Natural killer cell (primary cell): ENCODE data around the gene MPDU1. TPM values are rescaled to one million over a fixed set of nuclear protein-coding genes. Genes with fewer than 3 reads are reported as not detected.

Experiments
- ATAC-seq, 3 donors: fragments of 150-1000 bp in 2 of 3; fragments of 200-7000 bp in 1 of 3; cut with Tn5 transposase; 1 replicate in 1 of 3; 2 replicates in 2 of 3; pipeline ENCODE4 v1.10.0; 2021; ENCODE audit warnings: mild to moderate bottlenecking in 2 of 3, moderate library complexity in 2 of 3
- DNase-seq, 2 donors: peaks; one replicate each; pipeline versions ENCODE4 v3.0.0 to v3.0.0-alpha.2; 2013 to 2021; ENCODE audit warnings: mixed read lengths in 1 of 2
- H3K27ac ChIP-seq: one replicate; pipeline ENCODE4 v1.5.1; 2013; ENCODE audit warnings: mild to moderate bottlenecking, low read length
- H3K27me3 ChIP-seq: one replicate; pipeline ENCODE4 v1.6.1; 2013; ENCODE audit warnings: low read length; ENCODE audit not compliant: control insufficient read depth, insufficient read depth
- H3K36me3 ChIP-seq: one replicate; pipeline ENCODE4 v1.6.1; 2013; ENCODE audit warnings: low read length; ENCODE audit not compliant: control insufficient read depth, insufficient read depth
- H3K4me1 ChIP-seq: one replicate; pipeline ENCODE4 v1.6.1; 2013; ENCODE audit warnings: low read length; ENCODE audit not compliant: control insufficient read depth, insufficient read depth
- H3K4me3 ChIP-seq: one replicate; pipeline ENCODE4 v1.5.1; 2013; ENCODE audit warnings: low read length
- H3K9me3 ChIP-seq: one replicate; pipeline ENCODE4 v1.6.1; 2013; ENCODE audit warnings: low read length; ENCODE audit not compliant: control insufficient read depth, insufficient read depth
- H3K27ac Mint-ChIP-seq, 2 donors: one replicate each; pipeline ENCODE4 v1.8.0; 2022; ENCODE audit warnings: mild to moderate bottlenecking in 2 of 2, mixed read lengths in 2 of 2, moderate library complexity in 1 of 2
- H3K27me3 Mint-ChIP-seq, 2 donors: one replicate each; pipeline ENCODE4 v1.8.0; 2022; ENCODE audit warnings: low read depth in 2 of 2, mixed read lengths in 2 of 2
- H3K36me3 Mint-ChIP-seq: one replicate; pipeline ENCODE4 v1.8.0; 2022; ENCODE audit warnings: mixed read lengths
- H3K4me1 Mint-ChIP-seq, 2 donors: one replicate each; pipeline ENCODE4 v1.8.0; 2022; ENCODE audit warnings: mixed read lengths in 2 of 2
- H3K4me3 Mint-ChIP-seq: one replicate; pipeline ENCODE4 v1.8.0; 2022; ENCODE audit warnings: mild to moderate bottlenecking, moderate library complexity, mixed read lengths
- H3K9me3 Mint-ChIP-seq, 2 donors: one replicate each; pipeline ENCODE4 v1.8.0; 2022; ENCODE audit warnings: mixed read lengths in 2 of 2
- WGBS: methylation state at CpG from one replicate; pipeline ENCODE4 v1.1.7; 2013; ENCODE audit warnings: missing lambda C conversion rate; ENCODE audit not compliant: insufficient coverage; 5-methylcytosine and 5-hydroxymethylcytosine counted together
- intact Hi-C: fragments of 100-400 bp; cut with micrococcal nuclease; formaldehyde crosslinking; loops from one replicate; pipeline ENCODE4 v1.14.2; 2022
- total RNA-seq, 4 donors: library from RNA; stranded (reverse); fragments of 120-200 nt in 1 of 4; gene quantifications; one replicate each; pipeline versions ENCODE4 v1.2.3 to v1.2.4, GENCODE V29; 2013 to 2022
- TF ChIP-seq, protein P1 (sequence below): fragments of 200-600 bp; IDR thresholded peaks from one replicate; pipeline ENCODE4 v1.8.0; 2022; ENCODE audit warnings: antibody characterized with exemption

Gene MPDU1
- total RNA-seq, 3 donors from 2014 or later (not counting 1 experiment from before 2014, with no cell fraction given) = 26.3 to 29.2 (median 27.1) TPM

- Mint-ChIP-seq H3K27ac (peak within 1 kb of the TSS in 1 of 2 donors; percentile 9), H3K36me3 (no peaks in the 10 kb centered on the region), H3K27me3 (no peaks in the 10 kb centered on the region), H3K4me1 (peaks cover 12 to 14% of the 10 kb centered on the region in 2 donors), H3K9me3 (no peaks in the 10 kb centered on the region), H3K4me3 (no peak within 1 kb of the TSS)
- Histone ChIP-seq H3K27me3 (no peaks in the 10 kb centered on the region), H3K9me3 (no peaks in the 10 kb centered on the region), H3K27ac (no peak within 1 kb of the TSS), H3K4me1 (peaks cover 17% of the 10 kb centered on the region), H3K36me3 (peaks cover 2% of the 10 kb centered on the region), H3K4me3 (no peak within 1 kb of the TSS)
- 95% methylated on average over 13 of the region's 13 CpGs for WGBS
- TF ChIP-seq, protein P1, sequence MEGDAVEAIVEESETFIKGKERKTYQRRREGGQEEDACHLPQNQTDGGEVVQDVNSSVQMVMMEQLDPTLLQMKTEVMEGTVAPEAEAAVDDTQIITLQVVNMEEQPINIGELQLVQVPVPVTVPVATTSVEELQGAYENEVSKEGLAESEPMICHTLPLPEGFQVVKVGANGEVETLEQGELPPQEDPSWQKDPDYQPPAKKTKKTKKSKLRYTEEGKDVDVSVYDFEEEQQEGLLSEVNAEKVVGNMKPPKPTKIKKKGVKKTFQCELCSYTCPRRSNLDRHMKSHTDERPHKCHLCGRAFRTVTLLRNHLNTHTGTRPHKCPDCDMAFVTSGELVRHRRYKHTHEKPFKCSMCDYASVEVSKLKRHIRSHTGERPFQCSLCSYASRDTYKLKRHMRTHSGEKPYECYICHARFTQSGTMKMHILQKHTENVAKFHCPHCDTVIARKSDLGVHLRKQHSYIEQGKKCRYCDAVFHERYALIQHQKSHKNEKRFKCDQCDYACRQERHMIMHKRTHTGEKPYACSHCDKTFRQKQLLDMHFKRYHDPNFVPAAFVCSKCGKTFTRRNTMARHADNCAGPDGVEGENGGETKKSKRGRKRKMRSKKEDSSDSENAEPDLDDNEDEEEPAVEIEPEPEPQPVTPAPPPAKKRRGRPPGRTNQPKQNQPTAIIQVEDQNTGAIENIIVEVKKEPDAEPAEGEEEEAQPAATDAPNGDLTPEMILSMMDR = no peak
- DNase-seq (no peak), ATAC-seq (no peak)
- intact Hi-C loops = no loop called here
Observed at GRCh38 chr17:7629939-7630571, 46.4 kb downstream of the MPDU1 start, which contains the start of gene SHBG. Gene SHBG, plus strand, starts transcription at chr17:7630135. Its CDS starts 38 bp downstream, at chr17:7630173.

- 90% methylated on average over 11 of the region's 11 CpGs for WGBS
- DNase-seq (no peak), ATAC-seq (no peak)
- Histone ChIP-seq H3K36me3 (no peaks in the 10 kb centered on the region), H3K4me3 (no peak overlapping the region), H3K27me3 (no peaks in the 10 kb centered on the region), H3K4me1 (peaks cover 13% of the 10 kb centered on the region), H3K9me3 (no peaks in the 10 kb centered on the region), H3K27ac (no peak overlapping the region)
- Mint-ChIP-seq H3K4me1 (peaks cover 8% of the 10 kb centered on the region in 2 donors), H3K36me3 (no peaks in the 10 kb centered on the region), H3K27ac (no peak overlapping the region), H3K4me3 (no peak overlapping the region), H3K27me3 (peaks cover 0 to 6% of the 10 kb centered on the region in 2 donors), H3K9me3 (no peaks in the 10 kb centered on the region)
- TF ChIP-seq, protein P1 = no peak
- intact Hi-C loops = no loop called here
Observed at GRCh38 chr17:7631398-7632380, 48.0 kb downstream of the MPDU1 start.

DNA sequence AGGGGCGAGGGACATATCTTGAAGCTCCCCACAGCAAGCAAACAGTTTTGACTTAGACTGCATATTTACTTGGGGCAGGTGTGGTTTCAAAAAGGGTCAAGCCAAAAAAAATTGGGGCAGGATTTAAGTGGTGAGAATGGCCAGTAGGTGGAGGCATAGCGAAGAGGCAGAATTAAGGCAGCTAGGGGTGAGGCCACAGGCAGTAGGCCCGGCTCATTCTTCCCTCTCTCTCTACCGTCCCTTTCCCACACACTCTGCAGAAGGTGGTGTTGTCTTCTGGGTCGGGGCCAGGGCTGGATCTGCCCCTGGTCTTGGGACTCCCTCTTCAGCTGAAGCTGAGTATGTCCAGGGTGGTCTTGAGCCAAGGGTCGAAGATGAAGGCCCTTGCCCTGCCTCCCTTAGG lies 48.8 kb downstream of the MPDU1 start:
- no peak overlapping the region for H3K4me3 Mint-ChIP-seq
- no peaks in the 10 kb centered on the region for H3K9me3 Mint-ChIP-seq
- H3K27ac Mint-ChIP-seq = no peak overlapping the region
- H3K27ac ChIP-seq = no peak overlapping the region
- H3K36me3 Mint-ChIP-seq = no peaks in the 10 kb centered on the region
- TF ChIP-seq, protein P1 = no peak
- peak in 1 of 2 donors; percentile 62 for DNase-seq
- peaks cover 0 to under 1% of the 10 kb centered on the region in 2 donors for H3K4me1 Mint-ChIP-seq
- intact Hi-C loops = no loop called here
- H3K9me3 ChIP-seq = no peaks in the 10 kb centered on the region
- peaks cover 0 to 6% of the 10 kb centered on the region in 2 donors for H3K27me3 Mint-ChIP-seq
- no peak for ATAC-seq
- no peaks in the 10 kb centered on the region for H3K27me3 ChIP-seq
- no peaks in the 10 kb centered on the region for H3K36me3 ChIP-seq
- WGBS = 41% methylated on average over 6 of the region's 6 CpGs
- H3K4me3 ChIP-seq = no peak overlapping the region
- peaks cover 7% of the 10 kb centered on the region for H3K4me1 ChIP-seq
